H4 (cell line): ENCODE measurements around the gene HSPA1L. TPM values are rescaled to one million over a fixed set of nuclear protein-coding genes. Genes with fewer than 3 reads are reported as not detected.
"Not testable (repeated sequence)": the region's sequence is repeated elsewhere in the genome, so short reads cannot be mapped to it uniquely, and the experiment has no call there.

Source experiments
- DNase-seq: peaks from one replicate; pipeline ENCODE4 v3.0.0-alpha.2; 2015; ENCODE audit warnings: low spot score
- total RNA-seq: library from RNA; depleted of rRNA; stranded (reverse); fragments of >200 nt; shearing (Covaris generic); gene quantifications from 2 replicates; pipeline ENCODE4 v1.2.3, GENCODE V29; 2014

HSPA1L gene
- total RNA-seq, 1 experiment from 2014 or later: 0.85 TPM

GRCh38 chr6:31836474-31837368 lies 21.6 kb upstream of the HSPA1L start:
- DNase-seq: no peak

GRCh38 chr6:31836047-31836473 lies 21.0 kb upstream of the HSPA1L start:
- no peak for DNase-seq

- DNase-seq: peak; percentile 72
Measured at GRCh38 chr6:31834367-31835250, 19.5 kb upstream of the HSPA1L start.

GRCh38 chr6:31831350-31832215 lies 16.5 kb upstream of the HSPA1L start:
- no peak for DNase-seq

- DNase-seq: no peak
Measured at GRCh38 chr6:31830886-31831335, 15.8 kb upstream of the HSPA1L start.

- no peak for DNase-seq
Measured at GRCh38 chr6:31829633-31830283, 14.7 kb upstream of the HSPA1L start.

- DNase-seq: peak; percentile 100
Measured at GRCh38 chr6:31827286-31828079, 12.4 kb upstream of the HSPA1L start, which contains the start of gene HSPA1B. Gene HSPA1B (plus strand): TSS chr6:31827738. CDS start chr6:31827951, 213 bp downstream.

- DNase-seq: peak; percentile 85
Measured at GRCh38 chr6:31826793-31827285, 11.8 kb upstream of the HSPA1L start.

- no peak for DNase-seq
Measured at GRCh38 chr6:31825553-31825952, 10.5 kb upstream of the HSPA1L start.

GRCh38 chr6:31823592-31824196 lies 8.6 kb upstream of the HSPA1L start:
- not testable (repeated sequence) for DNase-seq

GRCh38 chr6:31822036-31822821 lies 7.1 kb upstream of the HSPA1L start:
- DNase-seq: peak; percentile 93

GRCh38 chr6:31821301-31822035 lies 6.4 kb upstream of the HSPA1L start:
- DNase-seq: peak; percentile 42

GRCh38 chr6:31820399-31820798 lies 5.3 kb upstream of the HSPA1L start:
- not testable (repeated sequence) for DNase-seq

GRCh38 chr6:31819871-31820299 lies 4.8 kb upstream of the HSPA1L start:
- DNase-seq: no peak

- not testable (repeated sequence) for DNase-seq
Measured at GRCh38 chr6:31817929-31818511, 2.9 kb upstream of the HSPA1L start.

- not testable (repeated sequence) for DNase-seq
Measured at GRCh38 chr6:31817133-31817928, 2.2 kb upstream of the HSPA1L start.

- DNase-seq: peak; percentile 97
Measured at GRCh38 chr6:31814677-31815024, 432 bp downstream of the HSPA1L start.
